Measurements from ENCODE around the gene KCNS1.

The KCNS1 gene

GRCh38 chr20:45047581-45048119, 53.3 kb downstream of the KCNS1 start:
- DNase-seq: no peak

DNA sequence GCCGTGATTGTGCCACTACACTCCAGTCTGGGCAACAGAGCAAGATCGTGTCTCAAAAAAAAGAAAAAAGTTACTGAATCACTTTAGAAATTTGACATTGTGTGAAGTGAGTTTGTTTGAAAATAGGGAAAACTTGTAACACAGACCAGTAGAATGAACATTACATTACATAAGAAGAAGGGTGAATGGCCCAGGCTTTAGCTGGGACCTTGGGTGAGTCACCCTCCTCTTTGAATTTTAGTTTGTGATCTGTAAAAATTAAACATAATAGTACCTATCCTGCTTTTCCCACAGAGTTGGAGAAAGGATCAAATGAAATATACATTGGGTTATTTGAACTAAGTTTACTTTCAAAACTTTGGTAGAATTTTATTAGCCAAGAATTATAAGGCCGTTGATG, 56.3 kb downstream of the KCNS1 start:
- no peak for DNase-seq

DNA sequence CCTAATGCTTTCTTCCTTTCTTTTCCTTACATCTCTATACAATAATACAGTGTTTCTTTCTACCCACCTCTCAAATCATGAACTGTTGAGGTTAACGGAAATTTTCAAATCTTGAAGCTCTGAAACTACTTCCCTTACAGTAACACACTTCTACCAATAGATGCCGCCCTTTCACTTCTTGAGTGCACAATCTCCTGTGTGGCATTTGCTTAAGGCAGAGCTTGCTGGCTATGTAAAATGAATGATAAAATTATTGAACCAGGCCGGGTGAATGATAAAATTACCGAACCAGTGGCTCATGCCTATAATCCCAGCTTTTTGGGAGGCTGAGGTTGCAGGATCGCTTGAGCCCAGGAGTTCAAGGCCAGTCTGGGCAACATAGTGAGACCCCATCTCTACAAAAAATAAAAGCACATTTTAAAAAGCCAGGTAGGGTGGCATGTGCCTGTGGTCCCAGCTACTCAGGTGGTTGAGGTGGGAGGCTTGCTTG, 56.8 kb downstream of the KCNS1 start:
- DNase-seq: peak; percentile 53

DNA sequence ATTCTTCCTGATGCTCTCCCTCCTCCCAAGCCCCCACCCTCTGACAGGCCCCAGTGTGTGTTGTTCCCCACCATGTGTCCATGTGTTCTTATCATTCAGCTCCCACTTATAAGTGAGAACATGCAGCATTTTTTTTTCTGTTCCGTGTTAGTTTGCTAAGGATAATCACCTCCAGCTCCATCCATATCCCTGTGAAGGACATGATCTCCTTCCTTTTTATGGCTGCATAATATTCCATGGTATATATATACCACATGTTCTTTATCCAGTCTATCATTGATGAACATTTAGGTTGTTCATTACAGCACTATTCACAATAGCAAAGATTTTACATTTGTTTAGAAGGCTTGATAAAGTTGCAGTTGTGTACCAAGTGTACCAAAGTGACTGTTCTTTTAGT, 57.9 kb downstream of the KCNS1 start:
- no peak for DNase-seq
